Stimulated activated CD4-positive, alpha-beta T cell treated with anti-CD3 and anti-CD28 coated beads, Interleukin-12 subunit alpha, Interleukin-12 subunit beta, amount 100 ng/mL, for 4 hours (primary cell): ENCODE measurements around the gene SRRM3.
A peak's percentile ranks its signal among the peaks of the same experiment; 100 is the strongest.
"Not testable (repeated sequence)": the region's sequence is repeated elsewhere in the genome, so short reads cannot be mapped to it uniquely, and the experiment has no call there.

Experiments used
- DNase-seq: peaks from one replicate; pipeline ENCODE4 v3.0.0-alpha.2; 2020

Gene SRRM3

GRCh38 chr7:76231071-76231470 lies 29.4 kb downstream of the SRRM3 start:
- no peak for DNase-seq

GRCh38 chr7:76231583-76231982 lies 29.9 kb downstream of the SRRM3 start:
- no peak for DNase-seq

- DNase-seq: no peak
Observed at GRCh38 chr7:76232698-76233097, 31.0 kb downstream of the SRRM3 start.

- DNase-seq: no peak
Observed at GRCh38 chr7:76233538-76234281, 32.0 kb downstream of the SRRM3 start.

- no peak for DNase-seq
Observed at GRCh38 chr7:76234282-76234584, 32.5 kb downstream of the SRRM3 start.

- DNase-seq: peak; percentile 78
Observed at GRCh38 chr7:76234931-76235441, 33.3 kb downstream of the SRRM3 start.

- no peak for DNase-seq
Observed at GRCh38 chr7:76236224-76236623, 34.5 kb downstream of the SRRM3 start.

GRCh38 chr7:76238326-76238725 lies 36.6 kb downstream of the SRRM3 start:
- DNase-seq: no peak

- no peak for DNase-seq
Observed at GRCh38 chr7:76241141-76241540, 39.4 kb downstream of the SRRM3 start.

GRCh38 chr7:76242517-76243063 lies 40.9 kb downstream of the SRRM3 start:
- not testable (repeated sequence) for DNase-seq

GRCh38 chr7:76244781-76245391 lies 43.2 kb downstream of the SRRM3 start:
- no peak for DNase-seq

- DNase-seq: no peak
Observed at GRCh38 chr7:76246804-76247389, 45.2 kb downstream of the SRRM3 start.

GRCh38 chr7:76247938-76248337 lies 46.2 kb downstream of the SRRM3 start:
- no peak for DNase-seq

- no peak for DNase-seq
Observed at GRCh38 chr7:76252021-76252420, 50.3 kb downstream of the SRRM3 start.

- DNase-seq: no peak
Observed at GRCh38 chr7:76254781-76255180, 53.1 kb downstream of the SRRM3 start.

GRCh38 chr7:76257973-76258372 lies 56.3 kb downstream of the SRRM3 start:
- DNase-seq: no peak

- DNase-seq: no peak
Observed at GRCh38 chr7:76259124-76260093, 57.7 kb downstream of the SRRM3 start.

GRCh38 chr7:76260171-76260703 lies 58.5 kb downstream of the SRRM3 start:
- peak; percentile 35 for DNase-seq

GRCh38 chr7:76261329-76261728 lies 59.6 kb downstream of the SRRM3 start:
- DNase-seq: no peak

- no peak for DNase-seq
Observed at GRCh38 chr7:76261931-76262330, 60.2 kb downstream of the SRRM3 start.

- DNase-seq: no peak
Observed at GRCh38 chr7:76262683-76263402, 61.1 kb downstream of the SRRM3 start.

- no peak for DNase-seq
Observed at GRCh38 chr7:76265299-76265698, 63.6 kb downstream of the SRRM3 start.
